Hematopoietic multipotent progenitor cell (in vitro differentiated cells): Measurements from ENCODE around the gene CAMKK1. TPM values are rescaled to one million over a fixed set of nuclear protein-coding genes. Genes with fewer than 3 reads are reported as not detected.

Source experiments
- DNase-seq, 3 donors: peaks; one replicate each; pipeline ENCODE4 v3.0.0-alpha.2; 2011 to 2015; ENCODE audit warnings: low read depth in 2 of 3, low spot score in 2 of 3
- total RNA-seq: library from RNA; depleted of rRNA; stranded (reverse); fragments of >200 nt; gene quantifications from one replicate; pipeline ENCODE4 v1.2.3, GENCODE V29; 2012

The CAMKK1 gene
- total RNA-seq, 1 donor: 3.5 TPM

- DNase-seq: no peak
Observed at GRCh38 chr17:3815925-3816324, 76.9 kb downstream of the CAMKK1 start.

- no peak for DNase-seq
Observed at GRCh38 chr17:3815122-3815521, 77.7 kb downstream of the CAMKK1 start.

- no peak for DNase-seq
Observed at GRCh38 chr17:3814361-3814760, 78.5 kb downstream of the CAMKK1 start.

- no peak for DNase-seq
Observed at GRCh38 chr17:3813171-3813570, 79.7 kb downstream of the CAMKK1 start.

GRCh38 chr17:3812771-3813170 is 80.1 kb downstream of the CAMKK1 start:
- no peak for DNase-seq

GRCh38 chr17:3812284-3812683 is 80.6 kb downstream of the CAMKK1 start:
- DNase-seq: no peak

Other genes with a start within 250 kb of the CAMKK1 start
- gene TAX1BP3, start 224.5 kb downstream of the CAMKK1 start, total RNA-seq: 26.4 TPM
- 27.5 TPM for gene EMC6, start 224.2 kb downstream of the CAMKK1 start, total RNA-seq
- 31.5 TPM for gene P2RX5, start 196.9 kb downstream of the CAMKK1 start, total RNA-seq
- gene HASPIN, start 169.2 kb downstream of the CAMKK1 start, total RNA-seq: 1.9 TPM
- gene ITGAE, start 91.9 kb downstream of the CAMKK1 start, total RNA-seq: 10.5 TPM
- 10.8 TPM for gene NCBP3, start 46.8 kb downstream of the CAMKK1 start, total RNA-seq
- 160 TPM for gene P2RX1, start 23.4 kb upstream of the CAMKK1 start, total RNA-seq
- gene ATP2A3, start 71.4 kb upstream of the CAMKK1 start, total RNA-seq: 377 TPM
- gene ZZEF1, start 250.0 kb upstream of the CAMKK1 start, total RNA-seq: 52.2 TPM